ENCODE data around the gene CSNK2A1.

Gene CSNK2A1

DNA sequence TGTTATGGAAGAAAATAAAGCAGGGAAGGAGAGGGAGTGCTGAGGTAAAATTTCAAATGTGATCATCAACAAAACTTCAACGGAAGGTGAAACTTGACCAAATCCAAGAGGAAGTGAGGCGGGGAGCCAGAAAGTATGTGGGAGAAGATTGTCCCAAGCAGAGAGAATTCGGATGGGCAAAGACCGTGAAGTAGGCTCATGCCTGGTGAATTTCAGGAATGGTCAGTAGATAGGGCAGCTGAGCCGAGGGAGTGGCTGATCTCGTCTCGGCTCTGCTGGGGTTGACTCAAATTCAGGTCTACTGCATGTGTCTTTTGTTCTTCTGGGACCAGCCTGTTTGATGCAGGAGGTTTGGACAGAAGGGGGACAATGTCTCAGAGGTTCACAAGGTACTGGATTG is 7.0 kb upstream of the CSNK2A1 start:
- TF ChIP-seq, protein P1, sequence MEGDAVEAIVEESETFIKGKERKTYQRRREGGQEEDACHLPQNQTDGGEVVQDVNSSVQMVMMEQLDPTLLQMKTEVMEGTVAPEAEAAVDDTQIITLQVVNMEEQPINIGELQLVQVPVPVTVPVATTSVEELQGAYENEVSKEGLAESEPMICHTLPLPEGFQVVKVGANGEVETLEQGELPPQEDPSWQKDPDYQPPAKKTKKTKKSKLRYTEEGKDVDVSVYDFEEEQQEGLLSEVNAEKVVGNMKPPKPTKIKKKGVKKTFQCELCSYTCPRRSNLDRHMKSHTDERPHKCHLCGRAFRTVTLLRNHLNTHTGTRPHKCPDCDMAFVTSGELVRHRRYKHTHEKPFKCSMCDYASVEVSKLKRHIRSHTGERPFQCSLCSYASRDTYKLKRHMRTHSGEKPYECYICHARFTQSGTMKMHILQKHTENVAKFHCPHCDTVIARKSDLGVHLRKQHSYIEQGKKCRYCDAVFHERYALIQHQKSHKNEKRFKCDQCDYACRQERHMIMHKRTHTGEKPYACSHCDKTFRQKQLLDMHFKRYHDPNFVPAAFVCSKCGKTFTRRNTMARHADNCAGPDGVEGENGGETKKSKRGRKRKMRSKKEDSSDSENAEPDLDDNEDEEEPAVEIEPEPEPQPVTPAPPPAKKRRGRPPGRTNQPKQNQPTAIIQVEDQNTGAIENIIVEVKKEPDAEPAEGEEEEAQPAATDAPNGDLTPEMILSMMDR (IDR thresholded peaks at IDR 0.05; ENCODE audit: insufficient read depth, low read length, poor library complexity, severe bottlenecking): no peak
- no peak for DNase-seq (ENCODE audit: extremely low read depth, insufficient read length)

DNA sequence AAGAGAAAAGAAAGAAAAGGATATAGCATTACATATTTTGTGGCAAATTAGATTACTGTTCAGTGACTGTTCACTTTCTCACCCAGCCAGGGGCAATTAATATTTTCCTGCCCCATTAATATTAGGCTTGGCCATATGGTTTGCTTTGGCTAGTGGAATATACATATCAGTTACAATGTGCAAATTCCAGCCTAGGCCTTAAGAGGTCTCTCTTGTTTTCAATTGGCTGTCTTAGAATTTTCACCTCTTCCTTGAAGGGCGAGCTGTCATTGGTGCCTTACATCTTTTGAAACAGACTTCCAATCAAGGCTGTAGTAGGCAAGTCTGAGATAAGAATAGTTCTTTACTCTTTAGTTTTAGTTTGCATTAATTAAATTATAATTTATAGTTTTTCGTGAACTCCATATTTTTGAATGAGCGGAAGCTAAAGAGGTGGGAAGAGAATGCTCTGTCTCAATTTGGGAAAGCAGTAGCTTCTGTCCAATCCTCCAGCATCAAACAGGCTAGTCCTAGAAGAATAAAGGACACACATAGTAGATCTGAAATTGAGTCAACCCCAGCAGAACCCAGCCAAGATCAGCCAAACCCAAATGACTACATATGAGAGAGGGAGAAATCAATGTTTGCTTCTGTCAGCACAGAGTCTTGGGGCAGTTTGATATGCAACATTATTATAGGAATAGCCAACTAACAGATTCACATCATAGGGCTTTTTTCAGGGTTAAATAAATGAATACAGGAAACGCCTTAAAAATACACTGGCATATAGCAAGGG is 6.3 kb upstream of the CSNK2A1 start:
- no peak for DNase-seq (ENCODE audit: extremely low read depth, insufficient read length)
- Histone ChIP-seq H3K4me3 (replicated peaks; ENCODE audit: low read depth, low read length) (no peak overlapping the region), H3K36me3 (ENCODE audit: control insufficient read depth, insufficient read depth, low read length) (no peaks in the 10 kb centered on the region), H3K27me3 (replicated peaks; ENCODE audit: control insufficient read depth, insufficient read depth, low read length) (no peaks in the 10 kb centered on the region)
- TF ChIP-seq, protein P1 (IDR thresholded peaks at IDR 0.05; ENCODE audit: insufficient read depth, low read length, poor library complexity, severe bottlenecking): no peak

More for the DNA sequence above, 7.0 kb upstream of the CSNK2A1 start:
- no peak overlapping the region for H3K4me3 ChIP-seq (replicated peaks; ENCODE audit: low read depth, low read length)
- H3K36me3 ChIP-seq (ENCODE audit: control insufficient read depth, insufficient read depth, low read length): no peaks in the 10 kb centered on the region
- no peaks in the 10 kb centered on the region for H3K27me3 ChIP-seq (replicated peaks; ENCODE audit: control insufficient read depth, insufficient read depth, low read length)

DNA sequence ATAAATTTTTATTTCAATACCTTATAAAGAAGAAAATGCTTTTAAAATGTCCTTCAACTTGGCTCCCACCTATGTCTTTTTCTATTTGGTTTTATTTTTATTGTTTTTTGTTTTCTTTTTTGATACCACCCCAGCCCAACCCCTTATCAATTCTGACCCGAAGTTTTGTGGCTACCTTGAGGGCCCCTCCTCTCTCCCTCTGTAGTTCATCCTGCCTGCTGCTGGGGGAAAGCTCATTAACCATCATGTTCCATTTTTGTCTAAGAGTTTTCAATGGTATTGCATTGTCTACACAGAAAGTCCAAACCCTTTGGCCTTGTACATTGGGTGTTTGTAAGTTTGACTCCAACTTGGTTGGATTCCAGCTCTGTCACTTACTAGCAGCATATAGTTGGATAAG is 5.3 kb upstream of the CSNK2A1 start:
- Histone ChIP-seq H3K36me3 (ENCODE audit: control insufficient read depth, insufficient read depth, low read length) (no peaks in the 10 kb centered on the region), H3K4me3 (replicated peaks; ENCODE audit: low read depth, low read length) (no peak overlapping the region), H3K27me3 (replicated peaks; ENCODE audit: control insufficient read depth, insufficient read depth, low read length) (no peaks in the 10 kb centered on the region)
- TF ChIP-seq, protein P1 (IDR thresholded peaks at IDR 0.05; ENCODE audit: insufficient read depth, low read length, poor library complexity, severe bottlenecking): no peak
- no peak for DNase-seq (ENCODE audit: extremely low read depth, insufficient read length)

DNA sequence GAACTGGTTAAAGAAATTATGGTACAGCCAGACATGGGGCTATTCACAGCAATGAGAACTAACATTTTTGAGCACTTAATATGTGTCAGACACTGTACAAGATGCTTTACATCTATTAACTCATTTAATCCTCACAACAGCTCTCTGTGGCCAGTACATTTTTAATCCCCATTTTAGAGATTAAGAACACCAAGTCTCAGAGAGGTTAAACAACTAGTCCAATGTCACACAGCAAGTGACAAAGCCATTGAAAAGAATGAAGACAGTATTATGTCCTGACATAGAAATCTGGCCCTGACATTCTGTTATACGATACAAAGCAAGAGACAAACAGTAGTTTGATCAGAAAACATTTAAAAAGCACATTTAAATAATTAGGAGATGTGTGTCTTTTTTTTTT is 3.8 kb upstream of the CSNK2A1 start:
- Histone ChIP-seq H3K36me3 (ENCODE audit: control insufficient read depth, insufficient read depth, low read length) (no peaks in the 10 kb centered on the region), H3K4me3 (replicated peaks; ENCODE audit: low read depth, low read length) (no peak overlapping the region), H3K27me3 (replicated peaks; ENCODE audit: control insufficient read depth, insufficient read depth, low read length) (no peaks in the 10 kb centered on the region)
- TF ChIP-seq, protein P1 (IDR thresholded peaks at IDR 0.05; ENCODE audit: insufficient read depth, low read length, poor library complexity, severe bottlenecking): no peak
- no peak for DNase-seq (ENCODE audit: extremely low read depth, insufficient read length)

DNA sequence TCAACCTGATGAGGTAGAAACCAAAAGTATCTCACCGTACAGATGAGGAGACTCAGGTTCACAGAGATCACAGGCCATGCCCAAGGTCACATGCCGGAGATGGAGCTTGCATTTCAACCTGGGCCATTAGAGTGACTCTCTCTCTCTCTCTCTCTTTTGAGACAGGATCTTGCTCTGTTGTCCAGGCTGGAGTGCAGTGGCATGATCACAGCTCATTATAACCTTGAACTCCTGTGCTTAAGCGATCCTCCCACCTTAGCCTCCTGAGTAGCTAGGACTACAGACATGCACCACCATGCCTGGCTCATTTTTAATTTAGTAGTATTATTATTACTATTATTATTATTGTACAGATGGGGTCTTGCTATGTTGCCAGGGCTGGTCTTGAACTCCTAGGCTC is 2.8 kb upstream of the CSNK2A1 start:
- Histone ChIP-seq H3K36me3 (ENCODE audit: control insufficient read depth, insufficient read depth, low read length) (no peaks in the 10 kb centered on the region), H3K4me3 (replicated peaks; ENCODE audit: low read depth, low read length) (no peak overlapping the region), H3K27me3 (replicated peaks; ENCODE audit: control insufficient read depth, insufficient read depth, low read length) (no peaks in the 10 kb centered on the region)
- DNase-seq (ENCODE audit: extremely low read depth, insufficient read length): no peak
- TF ChIP-seq, protein P1 (IDR thresholded peaks at IDR 0.05; ENCODE audit: insufficient read depth, low read length, poor library complexity, severe bottlenecking): no peak
